NCI-H2081 treated with DMSO at 0.1 percent for 48 hours (cell line): ENCODE data around the gene CREM.
"Not testable (repeated sequence)": the region's sequence is repeated elsewhere in the genome, so short reads cannot be mapped to it uniquely, and the experiment has no call there.

Experiments used
- DNase-seq: peaks from one replicate; lab custom pipeline; 2025; lab: John Stamatoyannopoulos, UW

Gene CREM

GRCh38 chr10:35194471-35194870 lies 67.8 kb downstream of the CREM start:
- DNase-seq, result no peak

GRCh38 chr10:35194906-35195305 lies 68.3 kb downstream of the CREM start:
- no peak for DNase-seq

- DNase-seq, result peak; percentile 52
Observed at GRCh38 chr10:35195361-35196306, 69.0 kb downstream of the CREM start.

GRCh38 chr10:35200487-35200886 lies 73.8 kb downstream of the CREM start:
- DNase-seq, result no peak

DNA sequence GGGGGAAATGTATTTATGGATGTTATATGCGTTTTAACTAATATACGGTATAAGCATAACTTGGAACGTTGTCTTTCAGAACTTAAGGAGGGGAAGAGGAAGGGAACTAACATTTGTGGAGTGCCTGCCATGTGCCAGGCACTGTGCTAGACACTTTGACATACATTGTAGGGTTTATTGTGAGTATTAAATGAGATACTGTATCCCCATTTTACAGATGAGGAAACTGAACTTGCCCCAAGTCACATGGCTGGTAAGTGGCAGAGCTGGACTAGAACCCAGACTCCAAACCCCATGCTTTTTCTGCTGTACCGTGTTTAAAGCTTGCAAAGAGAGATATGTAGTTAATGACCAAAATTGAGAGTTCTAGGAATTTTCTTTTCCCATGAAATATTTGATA lies 74.6 kb downstream of the CREM start:
- DNase-seq, result no peak

DNA sequence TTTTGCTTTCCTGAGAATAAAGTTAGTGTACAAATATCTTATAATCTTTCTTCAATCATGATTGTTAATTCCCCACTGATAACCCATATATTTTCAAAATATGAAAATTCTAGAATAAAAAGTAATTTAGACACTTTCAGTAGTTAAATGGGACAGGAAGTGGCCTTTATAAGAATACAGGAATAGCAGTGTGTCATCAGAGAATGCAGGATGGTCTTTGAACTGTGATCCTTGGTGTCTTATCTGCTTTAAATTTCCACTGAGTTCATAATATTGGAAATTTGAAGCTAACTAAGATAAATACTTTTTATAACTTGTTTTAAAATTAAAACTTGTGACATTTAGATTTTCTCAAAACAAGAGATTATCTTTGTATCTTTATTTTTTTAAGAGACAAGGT lies 75.4 kb downstream of the CREM start:
- DNase-seq, result no peak

- DNase-seq, result no peak
Observed at GRCh38 chr10:35203745-35204144, 77.1 kb downstream of the CREM start.

DNA sequence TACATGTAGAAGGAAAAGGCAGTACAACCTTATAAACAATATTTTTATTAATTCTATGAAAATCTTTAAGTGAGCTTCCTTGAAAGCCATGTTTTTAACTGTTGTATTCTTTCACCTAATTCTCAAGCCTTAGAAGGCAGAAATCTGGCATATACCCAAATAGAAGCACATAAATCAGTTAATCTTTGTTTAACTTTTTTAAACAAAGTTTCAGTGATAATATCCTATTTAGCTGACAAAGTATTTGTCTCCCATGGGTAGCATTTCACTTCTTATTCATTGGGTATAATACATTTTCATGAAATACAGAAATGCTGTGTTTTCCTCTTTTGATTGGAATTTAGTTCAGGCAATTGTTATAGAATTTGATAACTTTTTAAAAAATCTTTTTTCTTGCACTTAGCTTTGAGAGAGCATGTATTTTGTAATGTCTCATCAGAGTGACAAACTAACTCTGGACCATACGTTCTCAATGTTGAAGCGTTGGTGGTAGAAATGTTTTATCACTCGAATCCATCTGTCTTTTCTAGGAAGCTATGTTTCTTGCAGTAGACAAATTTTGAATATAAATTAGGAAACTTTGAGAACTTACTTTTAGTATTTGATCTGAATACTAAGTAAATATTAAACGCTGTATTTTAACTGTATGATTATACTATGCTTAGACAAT lies 78.1 kb downstream of the CREM start:
- no peak for DNase-seq

DNA sequence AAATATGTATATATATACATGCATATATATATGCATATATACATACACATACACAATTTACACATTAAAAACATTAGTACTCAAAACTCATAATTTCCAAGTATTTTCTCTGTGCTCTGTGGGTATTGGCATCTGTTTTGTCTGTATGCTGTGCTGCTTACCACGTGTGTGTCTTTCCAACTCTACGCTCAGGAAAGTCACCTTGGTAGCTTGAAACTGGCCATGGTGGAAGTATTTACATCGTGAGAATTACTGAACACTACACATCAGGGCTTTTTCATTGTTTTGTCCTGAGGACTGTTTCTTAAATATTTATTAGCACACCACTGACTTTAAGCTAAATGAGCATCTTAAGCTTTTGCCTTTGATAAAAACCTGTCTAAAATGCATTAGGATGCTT lies 79.6 kb downstream of the CREM start:
- no peak for DNase-seq

DNA sequence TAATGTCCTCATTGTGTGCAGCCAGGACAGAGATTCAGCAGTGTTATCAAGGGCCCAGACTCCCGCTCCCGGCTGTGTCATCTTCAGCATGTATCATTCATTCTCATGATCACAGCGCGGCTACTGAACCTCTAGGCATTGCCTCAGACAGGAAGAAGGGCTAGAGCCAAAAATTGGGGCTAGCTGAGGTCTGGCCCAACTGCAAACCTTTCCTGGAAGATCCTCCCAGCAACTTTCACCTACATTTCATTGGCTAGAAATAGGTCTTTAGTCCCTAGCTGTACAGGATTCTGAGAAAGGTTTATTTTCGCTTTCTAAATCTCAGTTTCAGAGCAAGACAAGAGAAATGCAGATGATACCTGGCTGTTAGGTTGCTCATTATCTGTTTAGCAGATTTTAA lies 81.9 kb downstream of the CREM start:
- no peak for DNase-seq

DNA sequence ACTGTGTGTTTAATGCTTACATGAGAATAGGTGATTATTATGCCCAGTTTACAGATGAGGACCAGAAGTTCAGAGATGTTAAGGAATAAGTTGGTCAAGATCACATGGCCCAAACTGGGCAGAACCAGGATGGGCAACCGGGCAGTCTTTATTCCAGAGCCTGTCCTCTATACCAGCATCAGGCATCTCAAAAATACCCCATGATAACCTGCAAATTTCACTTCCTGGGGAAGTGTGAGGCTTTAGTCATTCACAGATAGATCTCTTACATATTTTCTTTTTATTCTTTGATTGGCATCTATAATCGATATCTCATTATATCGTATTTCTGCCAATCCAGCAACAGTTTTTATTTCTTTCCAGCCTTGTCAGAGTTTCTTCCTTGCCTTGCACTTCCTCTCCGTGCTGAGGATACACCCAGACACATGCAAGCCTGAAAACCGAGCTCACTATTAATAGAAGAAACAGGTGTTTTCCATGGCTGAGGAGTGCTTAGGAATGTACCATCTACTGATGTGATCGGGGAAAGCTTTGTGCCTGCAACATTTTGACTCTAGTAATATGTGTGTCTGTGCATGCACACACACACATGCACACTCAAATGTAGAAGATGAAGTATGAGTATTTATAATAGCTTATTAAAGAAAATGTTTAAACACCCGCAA lies 82.4 kb downstream of the CREM start:
- no peak for DNase-seq

- DNase-seq, result no peak
Observed at GRCh38 chr10:35210961-35211360, 84.3 kb downstream of the CREM start.

GRCh38 chr10:35211390-35211789 lies 84.7 kb downstream of the CREM start:
- no peak for DNase-seq

DNA sequence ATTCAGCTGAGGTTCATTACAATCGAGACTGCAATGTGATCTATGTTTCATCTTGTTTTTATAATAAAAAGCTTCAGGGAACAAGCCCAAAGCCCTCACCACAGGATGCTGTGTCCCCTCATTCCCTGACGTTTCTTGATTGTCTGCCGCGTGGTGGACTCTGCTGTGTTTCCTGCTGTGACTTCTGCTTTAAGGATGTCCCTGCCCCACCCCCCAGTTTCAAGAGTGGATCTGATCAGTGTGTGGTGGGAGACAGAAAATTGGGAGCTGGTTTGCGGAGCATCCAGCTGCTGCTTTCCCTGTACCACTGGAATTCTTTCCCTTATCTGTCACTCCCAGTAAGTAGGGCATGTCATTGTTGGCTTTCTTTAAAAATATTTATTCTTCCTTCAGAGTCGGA lies 86.2 kb downstream of the CREM start:
- no peak for DNase-seq

DNA sequence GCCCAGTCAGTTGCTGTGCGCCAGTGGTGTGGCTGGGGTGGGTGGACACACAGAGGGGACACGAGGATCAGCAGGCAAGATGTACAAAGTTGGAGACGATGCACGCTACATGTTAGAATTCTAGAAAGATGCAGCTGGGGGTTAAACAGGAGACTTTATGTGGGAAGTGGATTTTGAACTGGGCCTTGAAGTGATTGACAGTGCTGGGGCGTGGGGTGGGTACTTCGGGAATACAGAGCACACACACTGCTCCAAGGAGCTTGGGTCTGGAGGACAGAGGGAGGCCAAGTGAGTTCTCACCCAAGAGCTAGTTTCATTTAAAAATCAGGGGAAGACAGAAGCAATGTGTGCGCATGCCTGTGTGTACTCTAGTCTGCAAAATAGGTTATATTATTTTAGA lies 87.1 kb downstream of the CREM start:
- no peak for DNase-seq

GRCh38 chr10:35214607-35215020 lies 88.0 kb downstream of the CREM start:
- DNase-seq, result no peak

- no peak for DNase-seq
Observed at GRCh38 chr10:35215107-35215506, 88.5 kb downstream of the CREM start.

DNA sequence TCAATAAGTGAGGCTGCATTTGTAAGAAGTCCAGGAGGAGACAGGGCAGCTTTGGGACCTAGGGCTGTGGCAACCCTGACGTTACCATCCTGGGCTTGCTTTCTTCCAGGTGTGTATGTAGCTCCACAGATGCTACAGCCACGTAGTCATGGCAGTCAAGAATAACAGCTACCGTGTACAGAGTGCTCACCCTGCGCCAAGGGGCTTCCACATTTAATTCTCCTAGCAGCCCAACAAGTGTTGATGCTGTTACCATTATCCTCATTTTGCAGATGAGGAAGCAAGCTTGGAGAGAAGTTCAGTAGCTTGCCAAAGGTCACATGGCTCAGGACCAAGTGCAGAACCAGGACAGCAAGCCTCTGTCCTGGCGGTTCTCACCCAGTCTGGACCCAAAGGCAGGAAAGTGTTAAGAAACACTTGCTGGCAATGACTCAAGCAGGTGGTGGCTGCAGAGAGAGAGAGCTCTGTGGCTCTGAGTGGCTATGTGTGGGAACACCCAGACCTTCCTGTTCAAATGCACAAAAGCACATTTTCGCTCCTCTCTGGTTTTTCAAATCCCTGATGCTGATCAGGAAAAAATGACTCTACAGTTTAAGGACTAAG lies 89.8 kb downstream of the CREM start:
- DNase-seq, result no peak

DNA sequence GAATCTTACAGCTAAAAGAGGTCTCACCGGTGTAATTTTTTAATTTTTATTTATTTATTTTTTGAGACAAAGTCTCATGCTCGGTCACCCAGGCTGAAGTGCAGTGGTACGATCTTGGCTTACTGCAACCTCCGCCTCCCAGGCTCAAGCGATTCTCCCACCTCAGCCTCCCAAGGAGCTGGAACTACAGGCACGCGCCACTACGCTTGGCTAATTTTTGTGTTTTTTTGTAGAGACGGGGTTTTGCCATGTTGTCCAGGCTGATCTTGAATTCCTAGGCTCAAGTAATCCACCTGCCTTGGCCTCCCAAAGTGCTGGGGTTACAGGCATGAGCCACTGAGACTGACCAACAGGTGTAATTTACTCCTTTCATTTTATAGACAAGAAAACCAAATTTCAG lies 90.3 kb downstream of the CREM start:
- not testable (repeated sequence) for DNase-seq

DNA sequence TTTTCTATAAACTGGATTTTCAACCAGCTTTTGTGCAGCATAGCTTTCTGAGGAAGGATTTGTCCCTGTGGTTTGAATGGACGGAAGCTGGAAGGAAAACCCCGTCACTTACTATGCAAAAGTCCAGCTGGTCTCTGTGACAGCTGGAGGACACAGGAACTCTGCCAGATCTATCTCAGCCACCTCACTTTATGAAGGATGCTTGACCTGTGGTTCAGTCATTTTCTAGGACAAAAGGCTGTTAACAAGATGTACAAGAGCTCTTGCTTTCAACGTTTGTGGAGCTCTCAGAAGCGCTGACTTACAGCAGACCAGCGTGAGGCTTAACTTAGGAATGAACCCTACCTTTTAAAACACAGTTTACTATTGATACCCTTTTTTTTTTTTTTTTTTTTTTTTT lies 90.8 kb downstream of the CREM start:
- DNase-seq, result no peak

DNA sequence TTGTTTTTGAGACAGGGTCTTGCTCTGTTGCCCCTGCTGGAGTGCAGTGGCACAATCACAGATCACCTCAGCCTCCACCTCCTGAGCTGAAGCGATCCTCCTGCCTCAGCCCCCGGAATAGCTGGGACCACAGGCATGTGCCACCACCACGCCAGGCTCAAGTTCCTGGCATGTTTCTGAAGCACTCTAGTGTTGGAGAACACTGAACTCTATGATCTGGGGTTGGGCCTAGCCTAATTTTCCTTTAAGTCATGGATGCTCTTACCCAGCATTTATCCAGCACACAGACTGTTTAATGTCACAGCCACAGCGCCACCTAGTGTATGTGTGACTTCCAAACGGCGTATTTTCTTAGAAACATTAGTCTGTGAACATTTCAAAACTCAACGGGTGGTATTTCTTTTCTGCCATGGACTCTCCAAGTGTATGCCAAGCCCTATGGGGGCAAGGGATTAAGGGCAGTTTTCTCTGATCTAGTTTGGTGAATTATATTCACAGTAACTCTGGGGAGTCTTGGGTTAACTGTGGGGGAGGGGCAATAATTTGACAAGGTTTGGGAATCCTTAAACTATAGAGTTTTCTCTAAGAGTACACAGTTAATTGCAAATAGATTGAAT lies 91.8 kb downstream of the CREM start:
- DNase-seq, result peak; percentile 29

DNA sequence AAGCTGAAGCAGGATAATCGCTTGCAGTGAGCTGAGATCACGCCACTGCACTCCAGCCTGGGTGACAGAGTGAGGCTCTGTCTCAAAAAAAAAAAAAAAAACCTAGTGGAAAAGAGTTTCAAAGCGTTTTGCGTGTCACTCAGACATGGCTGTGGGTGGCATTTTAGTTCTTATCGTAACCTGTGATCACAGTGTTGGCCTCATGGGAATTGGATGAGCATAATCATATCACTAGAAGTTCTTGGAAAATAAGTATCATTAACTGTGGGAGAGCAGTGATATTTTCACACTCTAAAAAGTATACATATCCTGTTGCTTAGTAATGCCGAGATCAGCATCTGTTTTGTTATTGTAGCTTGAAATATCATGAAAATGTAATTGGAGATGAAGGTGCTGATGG lies 92.6 kb downstream of the CREM start:
- no peak for DNase-seq
